WTC11 (cell line): ENCODE measurements around the gene OASL. TPM values are rescaled to one million over a fixed set of nuclear protein-coding genes. Genes with fewer than 3 reads are reported as not detected.
A peak's percentile ranks its signal among the peaks of the same experiment; 100 is the strongest.

Experiments used
- ATAC-seq: fragments of 200-7000 bp; cut with Tn5 transposase; 2 replicates; pipeline ENCODE4 v1.10.0; 2021; ENCODE audit warnings: mild to moderate bottlenecking, moderate library complexity
- CTCF ChIA-PET: fragments of 300-600 bp; sonication (Branson Sonifier 250); formaldehyde crosslinking; loops from one replicate; lab custom pipeline; 2021; ENCODE audit warnings: antibody characterized with exemption; lab: Charles Lee
- POLR2A ChIA-PET: fragments of 350-600 bp; sonication (Branson Sonifier 250); formaldehyde crosslinking; loops from one replicate; lab custom pipeline; 2021; ENCODE audit warnings: antibody characterized with exemption; lab: Charles Lee
- DNase-seq: peaks from one replicate; pipeline ENCODE4 v3.0.0; 2021; ENCODE audit warnings: low spot score
- H3K27ac Mint-ChIP-seq: 2 replicates; pipeline ENCODE4 v1.8.0; 2021; ENCODE audit warnings: mixed read lengths
- H3K27me3 Mint-ChIP-seq: 2 replicates; pipeline ENCODE4 v1.8.0; 2021; ENCODE audit warnings: low read depth, mild to moderate bottlenecking, moderate library complexity, mixed read lengths
- H3K36me3 Mint-ChIP-seq: 2 replicates; pipeline ENCODE4 v1.8.0; 2021; ENCODE audit warnings: mixed read lengths
- H3K4me1 Mint-ChIP-seq: 2 replicates; pipeline ENCODE4 v1.8.0; 2022; ENCODE audit warnings: mixed read lengths
- H3K4me3 Mint-ChIP-seq: 2 replicates; pipeline ENCODE4 v1.8.0; 2021; ENCODE audit warnings: mild to moderate bottlenecking, moderate library complexity, mixed read lengths
- H3K9me3 Mint-ChIP-seq: 2 replicates; pipeline ENCODE4 v1.8.0; 2021; ENCODE audit warnings: mixed read lengths
- ELF4 ChIP-seq: sonication (generic); formaldehyde crosslinking; IDR thresholded peaks from 2 replicates; pipeline ENCODE4 v1.8.1; 2022; ENCODE audit warnings: low read depth, mild to moderate bottlenecking, moderate library complexity, missing genetic modification reagents
- EMX1 ChIP-seq: fragments of 250-450 bp; sonication (Bioruptor Pico); IDR thresholded peaks from 2 replicates; pipeline ENCODE4 v1.8.0; 2021; ENCODE audit warnings: mild to moderate bottlenecking
- FOXK1 ChIP-seq: sonication (generic); formaldehyde crosslinking; IDR thresholded peaks from 2 replicates; pipeline ENCODE4 v1.8.0; 2022; ENCODE audit warnings: mild to moderate bottlenecking, moderate library complexity, missing genetic modification reagents
- GRHL2 ChIP-seq: fragments of 250-450 bp; sonication (Bioruptor Pico); IDR thresholded peaks from 2 replicates; pipeline ENCODE4 v1.8.0; 2022; ENCODE audit warnings: mild to moderate bottlenecking, moderate library complexity; ENCODE audit not compliant: insufficient replicate concordance, severe bottlenecking
- GTF2I ChIP-seq: fragments of 250-450 bp; sonication (Bioruptor Pico); conservative IDR thresholded peaks from 2 replicates; pipeline ENCODE4 v1.4.0; 2021; ENCODE audit warnings: mild to moderate bottlenecking
- HMGA2 ChIP-seq: fragments of 250-450 bp; sonication (Bioruptor Pico); IDR thresholded peaks from 2 replicates; pipeline ENCODE4 v1.4.0; 2021; ENCODE audit warnings: mild to moderate bottlenecking, moderate library complexity
- RELA ChIP-seq: sonication (generic); formaldehyde crosslinking; IDR thresholded peaks from 2 replicates; pipeline ENCODE4 v1.8.1; 2022; ENCODE audit warnings: missing genetic modification reagents, mild to moderate bottlenecking, borderline replicate concordance
- SP1 ChIP-seq: sonication (generic); formaldehyde crosslinking; conservative IDR thresholded peaks from 2 replicates; pipeline ENCODE4 v1.8.1; 2022; ENCODE audit warnings: missing genetic modification reagents
- TP53 ChIP-seq: sonication (generic); formaldehyde crosslinking; IDR thresholded peaks from 2 replicates; pipeline ENCODE4 v1.8.1; 2023; ENCODE audit warnings: mild to moderate bottlenecking, missing genetic modification reagents
- ZBTB21 ChIP-seq: sonication (generic); formaldehyde crosslinking; IDR thresholded peaks from 2 replicates; pipeline ENCODE4 v1.8.1; 2023; ENCODE audit warnings: mild to moderate bottlenecking, missing genetic modification reagents, borderline replicate concordance
- ZNF263 ChIP-seq: sonication (generic); formaldehyde crosslinking; IDR thresholded peaks from 2 replicates; pipeline ENCODE4 v1.8.1; 2022; ENCODE audit warnings: low read depth, mild to moderate bottlenecking, moderate library complexity, missing genetic modification reagents
- total RNA-seq: library from RNA; stranded (reverse); gene quantifications from 3 replicates; pipeline ENCODE4 v1.2.3, GENCODE V29; 2021
- TF ChIP-seq, protein P1 (sequence below): sonication (generic); formaldehyde crosslinking; IDR thresholded peaks from 2 replicates; pipeline ENCODE4 v1.8.0; 2023; ENCODE audit warnings: mild to moderate bottlenecking, missing genetic modification reagents
- TF ChIP-seq, protein P2 (sequence below): sonication (generic); formaldehyde crosslinking; IDR thresholded peaks from 2 replicates; pipeline ENCODE4 v1.8.0; 2023; ENCODE audit warnings: missing genetic modification reagents
- TF ChIP-seq, protein P3 (sequence below): sonication (generic); formaldehyde crosslinking; IDR thresholded peaks from 2 replicates; pipeline ENCODE4 v1.8.1; 2023; ENCODE audit warnings: mild to moderate bottlenecking, moderate library complexity, missing genetic modification reagents
- TF ChIP-seq, protein P4 (sequence below): sonication (generic); formaldehyde crosslinking; IDR thresholded peaks from 2 replicates; pipeline ENCODE4 v1.8.1; 2022; ENCODE audit warnings: missing genetic modification reagents, borderline replicate concordance
- TF ChIP-seq, protein P5 (sequence below): sonication (generic); formaldehyde crosslinking; IDR thresholded peaks from 2 replicates; pipeline ENCODE4 v1.8.0; 2022; ENCODE audit warnings: missing genetic modification reagents
- TF ChIP-seq, protein P6 (sequence below): fragments of 250-450 bp; sonication (Bioruptor Pico); IDR thresholded peaks from 2 replicates; pipeline ENCODE4 v1.9.0; 2021; ENCODE audit warnings: mild to moderate bottlenecking, borderline replicate concordance

Gene OASL
- total RNA-seq, 1 experiment from 2014 or later: 0.28 TPM

DNA sequence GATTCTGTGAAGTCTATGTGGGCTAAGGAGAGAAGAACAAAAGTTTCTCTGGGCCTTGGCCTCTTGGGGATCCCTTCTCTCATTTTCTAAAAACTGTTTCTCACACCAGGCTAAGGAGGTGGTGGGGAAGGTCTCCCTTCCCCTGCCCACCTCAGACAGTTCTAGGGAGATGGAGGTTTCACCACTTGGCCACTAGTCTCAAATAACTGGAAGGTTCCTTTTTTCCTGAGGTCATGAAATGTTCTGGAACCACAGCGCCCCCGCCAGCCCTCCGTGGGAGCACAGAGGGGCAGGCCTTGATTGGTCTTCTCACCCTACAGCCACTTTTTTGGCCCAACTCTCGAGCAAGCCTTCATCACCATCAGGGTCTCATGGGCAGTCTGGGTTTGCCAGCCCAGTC is 35.4 kb downstream of the OASL start:
- no peak overlapping the region for H3K4me3 Mint-ChIP-seq
- H3K27me3 Mint-ChIP-seq: no peaks in the 10 kb centered on the region
- DNase-seq: peak; percentile 73
- ChIA-PET POLR2A (no interaction called here), CTCF (interaction anchor here (0.9 to 2.8 kb wide), 4 partner anchors 11 to 421 kb away, joined by 3 to 24 read pairs (median 8); partner anchors contain the start of gene POP5)
- H3K27ac Mint-ChIP-seq: peak overlapping the region; percentile 58; the same call in 1 of the 2 replicates
- peaks cover 37% of the 10 kb centered on the region for H3K36me3 Mint-ChIP-seq
- peaks cover 10% of the 10 kb centered on the region for H3K4me1 Mint-ChIP-seq
- H3K9me3 Mint-ChIP-seq: no peaks in the 10 kb centered on the region
- peak; percentile 10 for ATAC-seq
- TF ChIP-seq TP53 (CRISPR knock-in tag) (no peak), FOXK1 (no peak), ZNF263 (CRISPR knock-in tag) (no peak), GRHL2 (no peak), RELA (CRISPR knock-in tag) (no peak), SP1 (CRISPR knock-in tag) (no peak), HMGA2 (no peak), GTF2I (CRISPR knock-in tag) (no peak), EMX1 (CRISPR knock-in tag) (no peak), ZBTB21 (CRISPR knock-in tag) (no peak), ELF4 (CRISPR knock-in tag) (no peak)
- TF ChIP-seq, protein P1, sequence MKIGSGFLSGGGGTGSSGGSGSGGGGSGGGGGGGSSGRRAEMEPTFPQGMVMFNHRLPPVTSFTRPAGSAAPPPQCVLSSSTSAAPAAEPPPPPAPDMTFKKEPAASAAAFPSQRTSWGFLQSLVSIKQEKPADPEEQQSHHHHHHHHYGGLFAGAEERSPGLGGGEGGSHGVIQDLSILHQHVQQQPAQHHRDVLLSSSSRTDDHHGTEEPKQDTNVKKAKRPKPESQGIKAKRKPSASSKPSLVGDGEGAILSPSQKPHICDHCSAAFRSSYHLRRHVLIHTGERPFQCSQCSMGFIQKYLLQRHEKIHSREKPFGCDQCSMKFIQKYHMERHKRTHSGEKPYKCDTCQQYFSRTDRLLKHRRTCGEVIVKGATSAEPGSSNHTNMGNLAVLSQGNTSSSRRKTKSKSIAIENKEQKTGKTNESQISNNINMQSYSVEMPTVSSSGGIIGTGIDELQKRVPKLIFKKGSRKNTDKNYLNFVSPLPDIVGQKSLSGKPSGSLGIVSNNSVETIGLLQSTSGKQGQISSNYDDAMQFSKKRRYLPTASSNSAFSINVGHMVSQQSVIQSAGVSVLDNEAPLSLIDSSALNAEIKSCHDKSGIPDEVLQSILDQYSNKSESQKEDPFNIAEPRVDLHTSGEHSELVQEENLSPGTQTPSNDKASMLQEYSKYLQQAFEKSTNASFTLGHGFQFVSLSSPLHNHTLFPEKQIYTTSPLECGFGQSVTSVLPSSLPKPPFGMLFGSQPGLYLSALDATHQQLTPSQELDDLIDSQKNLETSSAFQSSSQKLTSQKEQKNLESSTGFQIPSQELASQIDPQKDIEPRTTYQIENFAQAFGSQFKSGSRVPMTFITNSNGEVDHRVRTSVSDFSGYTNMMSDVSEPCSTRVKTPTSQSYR (CRISPR knock-in tag): no peak
- TF ChIP-seq, protein P2, sequence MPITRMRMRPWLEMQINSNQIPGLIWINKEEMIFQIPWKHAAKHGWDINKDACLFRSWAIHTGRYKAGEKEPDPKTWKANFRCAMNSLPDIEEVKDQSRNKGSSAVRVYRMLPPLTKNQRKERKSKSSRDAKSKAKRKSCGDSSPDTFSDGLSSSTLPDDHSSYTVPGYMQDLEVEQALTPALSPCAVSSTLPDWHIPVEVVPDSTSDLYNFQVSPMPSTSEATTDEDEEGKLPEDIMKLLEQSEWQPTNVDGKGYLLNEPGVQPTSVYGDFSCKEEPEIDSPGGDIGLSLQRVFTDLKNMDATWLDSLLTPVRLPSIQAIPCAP (CRISPR knock-in tag): no peak
- TF ChIP-seq, protein P3, sequence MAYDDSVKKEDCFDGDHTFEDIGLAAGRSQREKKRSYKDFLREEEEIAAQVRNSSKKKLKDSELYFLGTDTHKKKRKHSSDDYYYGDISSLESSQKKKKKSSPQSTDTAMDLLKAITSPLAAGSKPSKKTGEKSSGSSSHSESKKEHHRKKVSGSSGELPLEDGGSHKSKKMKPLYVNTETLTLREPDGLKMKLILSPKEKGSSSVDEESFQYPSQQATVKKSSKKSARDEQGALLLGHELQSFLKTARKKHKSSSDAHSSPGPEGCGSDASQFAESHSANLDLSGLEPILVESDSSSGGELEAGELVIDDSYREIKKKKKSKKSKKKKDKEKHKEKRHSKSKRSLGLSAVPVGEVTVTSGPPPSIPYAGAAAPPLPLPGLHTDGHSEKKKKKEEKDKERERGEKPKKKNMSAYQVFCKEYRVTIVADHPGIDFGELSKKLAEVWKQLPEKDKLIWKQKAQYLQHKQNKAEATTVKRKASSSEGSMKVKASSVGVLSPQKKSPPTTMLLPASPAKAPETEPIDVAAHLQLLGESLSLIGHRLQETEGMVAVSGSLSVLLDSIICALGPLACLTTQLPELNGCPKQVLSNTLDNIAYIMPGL (CRISPR knock-in tag): no peak
- TF ChIP-seq, protein P4, sequence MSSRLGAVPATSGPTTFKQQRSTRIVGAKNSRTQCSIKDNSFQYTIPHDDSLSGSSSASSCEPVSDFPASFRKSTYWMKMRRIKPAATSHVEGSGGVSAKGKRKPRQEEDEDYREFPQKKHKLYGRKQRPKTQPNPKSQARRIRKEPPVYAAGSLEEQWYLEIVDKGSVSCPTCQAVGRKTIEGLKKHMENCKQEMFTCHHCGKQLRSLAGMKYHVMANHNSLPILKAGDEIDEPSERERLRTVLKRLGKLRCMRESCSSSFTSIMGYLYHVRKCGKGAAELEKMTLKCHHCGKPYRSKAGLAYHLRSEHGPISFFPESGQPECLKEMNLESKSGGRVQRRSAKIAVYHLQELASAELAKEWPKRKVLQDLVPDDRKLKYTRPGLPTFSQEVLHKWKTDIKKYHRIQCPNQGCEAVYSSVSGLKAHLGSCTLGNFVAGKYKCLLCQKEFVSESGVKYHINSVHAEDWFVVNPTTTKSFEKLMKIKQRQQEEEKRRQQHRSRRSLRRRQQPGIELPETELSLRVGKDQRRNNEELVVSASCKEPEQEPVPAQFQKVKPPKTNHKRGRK (CRISPR knock-in tag): no peak
- TF ChIP-seq, protein P5, sequence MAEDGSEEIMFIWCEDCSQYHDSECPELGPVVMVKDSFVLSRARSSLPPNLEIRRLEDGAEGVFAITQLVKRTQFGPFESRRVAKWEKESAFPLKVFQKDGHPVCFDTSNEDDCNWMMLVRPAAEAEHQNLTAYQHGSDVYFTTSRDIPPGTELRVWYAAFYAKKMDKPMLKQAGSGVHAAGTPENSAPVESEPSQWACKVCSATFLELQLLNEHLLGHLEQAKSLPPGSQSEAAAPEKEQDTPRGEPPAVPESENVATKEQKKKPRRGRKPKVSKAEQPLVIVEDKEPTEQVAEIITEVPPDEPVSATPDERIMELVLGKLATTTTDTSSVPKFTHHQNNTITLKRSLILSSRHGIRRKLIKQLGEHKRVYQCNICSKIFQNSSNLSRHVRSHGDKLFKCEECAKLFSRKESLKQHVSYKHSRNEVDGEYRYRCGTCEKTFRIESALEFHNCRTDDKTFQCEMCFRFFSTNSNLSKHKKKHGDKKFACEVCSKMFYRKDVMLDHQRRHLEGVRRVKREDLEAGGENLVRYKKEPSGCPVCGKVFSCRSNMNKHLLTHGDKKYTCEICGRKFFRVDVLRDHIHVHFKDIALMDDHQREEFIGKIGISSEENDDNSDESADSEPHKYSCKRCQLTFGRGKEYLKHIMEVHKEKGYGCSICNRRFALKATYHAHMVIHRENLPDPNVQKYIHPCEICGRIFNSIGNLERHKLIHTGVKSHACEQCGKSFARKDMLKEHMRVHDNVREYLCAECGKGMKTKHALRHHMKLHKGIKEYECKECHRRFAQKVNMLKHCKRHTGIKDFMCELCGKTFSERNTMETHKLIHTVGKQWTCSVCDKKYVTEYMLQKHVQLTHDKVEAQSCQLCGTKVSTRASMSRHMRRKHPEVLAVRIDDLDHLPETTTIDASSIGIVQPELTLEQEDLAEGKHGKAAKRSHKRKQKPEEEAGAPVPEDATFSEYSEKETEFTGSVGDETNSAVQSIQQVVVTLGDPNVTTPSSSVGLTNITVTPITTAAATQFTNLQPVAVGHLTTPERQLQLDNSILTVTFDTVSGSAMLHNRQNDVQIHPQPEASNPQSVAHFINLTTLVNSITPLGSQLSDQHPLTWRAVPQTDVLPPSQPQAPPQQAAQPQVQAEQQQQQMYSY (CRISPR knock-in tag): no peak
- TF ChIP-seq, protein P6, sequence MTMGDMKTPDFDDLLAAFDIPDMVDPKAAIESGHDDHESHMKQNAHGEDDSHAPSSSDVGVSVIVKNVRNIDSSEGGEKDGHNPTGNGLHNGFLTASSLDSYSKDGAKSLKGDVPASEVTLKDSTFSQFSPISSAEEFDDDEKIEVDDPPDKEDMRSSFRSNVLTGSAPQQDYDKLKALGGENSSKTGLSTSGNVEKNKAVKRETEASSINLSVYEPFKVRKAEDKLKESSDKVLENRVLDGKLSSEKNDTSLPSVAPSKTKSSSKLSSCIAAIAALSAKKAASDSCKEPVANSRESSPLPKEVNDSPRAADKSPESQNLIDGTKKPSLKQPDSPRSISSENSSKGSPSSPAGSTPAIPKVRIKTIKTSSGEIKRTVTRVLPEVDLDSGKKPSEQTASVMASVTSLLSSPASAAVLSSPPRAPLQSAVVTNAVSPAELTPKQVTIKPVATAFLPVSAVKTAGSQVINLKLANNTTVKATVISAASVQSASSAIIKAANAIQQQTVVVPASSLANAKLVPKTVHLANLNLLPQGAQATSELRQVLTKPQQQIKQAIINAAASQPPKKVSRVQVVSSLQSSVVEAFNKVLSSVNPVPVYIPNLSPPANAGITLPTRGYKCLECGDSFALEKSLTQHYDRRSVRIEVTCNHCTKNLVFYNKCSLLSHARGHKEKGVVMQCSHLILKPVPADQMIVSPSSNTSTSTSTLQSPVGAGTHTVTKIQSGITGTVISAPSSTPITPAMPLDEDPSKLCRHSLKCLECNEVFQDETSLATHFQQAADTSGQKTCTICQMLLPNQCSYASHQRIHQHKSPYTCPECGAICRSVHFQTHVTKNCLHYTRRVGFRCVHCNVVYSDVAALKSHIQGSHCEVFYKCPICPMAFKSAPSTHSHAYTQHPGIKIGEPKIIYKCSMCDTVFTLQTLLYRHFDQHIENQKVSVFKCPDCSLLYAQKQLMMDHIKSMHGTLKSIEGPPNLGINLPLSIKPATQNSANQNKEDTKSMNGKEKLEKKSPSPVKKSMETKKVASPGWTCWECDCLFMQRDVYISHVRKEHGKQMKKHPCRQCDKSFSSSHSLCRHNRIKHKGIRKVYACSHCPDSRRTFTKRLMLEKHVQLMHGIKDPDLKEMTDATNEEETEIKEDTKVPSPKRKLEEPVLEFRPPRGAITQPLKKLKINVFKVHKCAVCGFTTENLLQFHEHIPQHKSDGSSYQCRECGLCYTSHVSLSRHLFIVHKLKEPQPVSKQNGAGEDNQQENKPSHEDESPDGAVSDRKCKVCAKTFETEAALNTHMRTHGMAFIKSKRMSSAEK (CRISPR knock-in tag): no peak
